DOHH2 (cell line): ENCODE results near the gene CCDC6.

Experiments used
- H3F3A ChIP-seq: fragments of 200-600 bp; sonication (generic), shearing (Covaris generic); 2 replicates; pipeline ENCODE4 v1.6.0; 2016; ENCODE audit warnings: antibody characterized with exemption, mild to moderate bottlenecking; ENCODE audit not compliant: control insufficient read depth, insufficient read depth
- H3K27ac ChIP-seq: fragments of 200-600 bp; sonication (generic); 2 replicates; pipeline ENCODE4 v1.5.1; 2014; ENCODE audit warnings: low read depth, mild to moderate bottlenecking, low read length, moderate library complexity
- H3K27me3 ChIP-seq: fragments of 200-600 bp; sonication (generic); 2 replicates; pipeline ENCODE4 v1.6.1; 2014; ENCODE audit warnings: mild to moderate bottlenecking, low read length, mixed read lengths; ENCODE audit not compliant: control insufficient read depth
- H3K36me3 ChIP-seq: fragments of 200-600 bp; sonication (generic); 2 replicates; pipeline ENCODE4 v1.6.1; 2014; ENCODE audit warnings: mild to moderate bottlenecking, low read length, moderate library complexity, mixed read lengths; ENCODE audit not compliant: control insufficient read depth
- H3K4me1 ChIP-seq: fragments of 200-600 bp; sonication (generic); 2 replicates; pipeline ENCODE4 v1.6.1; 2014; ENCODE audit warnings: mild to moderate bottlenecking, low read length, mixed read lengths; ENCODE audit not compliant: control insufficient read depth
- H3K4me2 ChIP-seq: fragments of 200-600 bp; sonication (generic); 2 replicates; pipeline ENCODE4 v1.6.0; 2014; ENCODE audit warnings: mild to moderate bottlenecking, low read length, moderate library complexity
- H3K4me3 ChIP-seq: fragments of 200-600 bp; sonication (generic); 2 replicates; pipeline ENCODE4 v1.5.1; 2014; ENCODE audit warnings: mild to moderate bottlenecking, low read length, mixed read lengths
- H3K79me2 ChIP-seq: fragments of 200-600 bp; sonication (generic); 2 replicates; pipeline ENCODE4 v1.6.1; 2014; ENCODE audit warnings: mild to moderate bottlenecking, low read length, mixed read lengths; ENCODE audit not compliant: control insufficient read depth
- H3K9me2 ChIP-seq: fragments of 200-600 bp; sonication (generic); replicated peaks from 2 replicates; pipeline ENCODE4 v1.6.1; 2014; ENCODE audit warnings: mild to moderate bottlenecking, low read length, mixed read lengths; ENCODE audit not compliant: control insufficient read depth
- H3K9me3 ChIP-seq: fragments of 200-600 bp; sonication (generic); 2 replicates; pipeline ENCODE4 v1.6.1; 2014; ENCODE audit warnings: antibody characterized with exemption, low read length, mixed read lengths; ENCODE audit not compliant: control insufficient read depth, insufficient read depth
- H4K20me1 ChIP-seq: fragments of 200-600 bp; sonication (generic); 2 replicates; pipeline ENCODE4 v1.6.0; 2014; ENCODE audit warnings: low read depth, mild to moderate bottlenecking, antibody characterized with exemption, low read length, moderate library complexity; ENCODE audit not compliant: control insufficient read depth, insufficient read depth
- CTCF ChIP-seq: fragments of 200-600 bp; sonication (generic); IDR thresholded peaks from one replicate; pipeline ENCODE4 v1.5.1; 2014; ENCODE audit warnings: antibody characterized with exemption, mild to moderate bottlenecking, low read depth, low read length; ENCODE audit not compliant: poor library complexity, severe bottlenecking
- EZH2phosphoT487 ChIP-seq: fragments of 200-600 bp; sonication (generic); IDR thresholded peaks from 2 replicates; pipeline ENCODE4 v1.6.1; 2017; ENCODE audit warnings: borderline replicate concordance, mild to moderate bottlenecking, antibody characterized with exemption, low read length, moderate library complexity, mixed read lengths

The CCDC6 gene

GRCh38 chr10:59905731-59906416, 482 bp downstream of the CCDC6 start:
- H3K4me1 ChIP-seq: peaks cover 52% of the 10 kb centered on the region
- H3K9me3 ChIP-seq: no peaks in the 10 kb centered on the region
- peaks cover 59% of the 10 kb centered on the region for H3K79me2 ChIP-seq

DNA sequence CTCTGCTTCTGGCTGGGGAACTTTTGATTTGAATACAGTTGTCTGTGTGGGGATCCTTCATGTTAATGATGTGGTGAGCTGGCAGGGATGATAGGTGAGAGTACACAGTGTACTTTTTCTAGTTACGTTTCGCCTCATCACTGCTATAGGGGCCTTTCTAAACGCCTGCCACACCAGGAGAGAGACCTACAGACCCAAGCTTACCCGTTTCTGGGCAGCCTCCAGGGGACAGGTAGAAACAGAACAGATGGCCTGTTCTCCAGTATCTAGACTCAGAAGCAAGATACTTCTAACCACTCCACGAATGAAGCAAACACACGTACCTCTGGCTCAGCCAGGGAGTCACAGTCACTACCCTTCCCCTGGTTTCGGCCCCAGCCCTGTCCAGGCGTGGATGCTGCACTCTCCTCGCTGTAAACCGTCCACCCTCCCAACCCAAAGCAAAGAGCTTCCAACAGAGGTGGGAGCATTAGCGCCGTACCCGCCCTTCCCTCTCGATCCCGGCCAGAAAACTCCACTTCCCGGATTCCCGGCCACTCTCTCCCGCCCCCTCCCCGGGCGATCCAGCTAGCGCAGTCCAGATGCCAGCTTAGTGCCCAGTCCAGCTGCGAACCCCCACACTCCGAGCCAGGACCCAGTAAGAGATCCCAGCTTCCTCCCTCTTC, 1.2 kb downstream of the CCDC6 start:
- Histone ChIP-seq H3K4me1 (peaks cover 59% of the 10 kb centered on the region), H3K36me3 (peaks cover 47% of the 10 kb centered on the region), H3K27me3 (no peaks in the 10 kb centered on the region), H3K79me2 (peaks cover 66% of the 10 kb centered on the region), H3K9me2 (no peaks in the 10 kb centered on the region), H3F3A (peaks cover 11% of the 10 kb centered on the region), H3K9me3 (no peaks in the 10 kb centered on the region), H3K4me3 (peak overlapping the region; percentile 95), H4K20me1 (peaks cover 20% of the 10 kb centered on the region), H3K27ac (peak overlapping the region; percentile 74), H3K4me2 (peak overlapping the region; percentile 94)
- no peak for TF ChIP-seq EZH2phosphoT487
- TF ChIP-seq CTCF: no peak

More at GRCh38 chr10:59905731-59906416, 482 bp downstream of the CCDC6 start:
- peak overlapping the region; percentile 94 for H3K4me2 ChIP-seq
- H3K4me3 ChIP-seq: peak overlapping the region; percentile 95
- peaks cover 41% of the 10 kb centered on the region for H3K36me3 ChIP-seq
- H4K20me1 ChIP-seq: peaks cover 18% of the 10 kb centered on the region
- peak overlapping the region; percentile 74 for H3K27ac ChIP-seq
- peaks cover 11% of the 10 kb centered on the region for H3F3A ChIP-seq
- no peaks in the 10 kb centered on the region for H3K27me3 ChIP-seq
- no peaks in the 10 kb centered on the region for H3K9me2 ChIP-seq
- TF ChIP-seq EZH2phosphoT487: no peak
- no peak for TF ChIP-seq CTCF

DNA sequence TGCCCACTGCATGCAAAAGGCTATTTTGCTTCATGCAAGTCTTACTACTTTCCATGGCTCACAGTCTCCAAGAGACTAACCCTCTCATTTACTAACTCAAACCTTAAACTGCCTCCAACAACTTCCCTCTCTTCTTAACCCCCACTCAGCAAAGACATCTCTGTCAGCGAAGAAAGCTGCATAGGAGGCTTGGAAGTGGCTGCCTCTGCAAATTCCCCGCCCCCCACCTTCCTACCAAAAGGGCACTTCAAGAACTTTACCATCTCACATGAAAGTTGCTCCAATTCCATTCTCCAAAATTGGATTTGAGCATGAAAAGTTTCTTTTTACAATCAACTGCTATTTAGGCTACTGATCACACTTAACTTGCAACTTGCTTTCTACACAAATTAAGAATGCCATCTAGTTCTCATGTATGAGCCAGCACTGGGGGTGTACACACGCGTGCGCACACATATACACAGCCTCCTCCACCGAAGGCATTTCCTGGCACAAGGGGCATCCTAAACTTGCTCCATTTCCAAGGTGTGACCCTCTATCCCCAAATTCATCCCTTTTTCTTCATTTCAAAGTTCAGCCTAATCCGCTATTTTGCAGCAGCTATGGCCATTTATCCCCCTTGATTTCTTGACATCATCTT, 1.8 kb downstream of the CCDC6 start:
- Histone ChIP-seq H3K27ac (0 out of 2 replicates have a peak overlapping the region, but pooled peaks have one; percentile 74), H3K9me2 (no peaks in the 10 kb centered on the region), H4K20me1 (peaks cover 23% of the 10 kb centered on the region), H3K27me3 (no peaks in the 10 kb centered on the region), H3K4me3 (peak overlapping the region; percentile 95), H3F3A (peaks cover 11% of the 10 kb centered on the region), H3K79me2 (peaks cover 73% of the 10 kb centered on the region), H3K9me3 (no peaks in the 10 kb centered on the region), H3K4me1 (peaks cover 65% of the 10 kb centered on the region), H3K36me3 (peaks cover 54% of the 10 kb centered on the region), H3K4me2 (peak overlapping the region; percentile 94)
- TF ChIP-seq CTCF (no peak), EZH2phosphoT487 (no peak)
